Measurements from ENCODE around the gene NAP1L1.

GRCh38 chr12:76007640-76008039 is 76.8 kb downstream of the NAP1L1 start:
- TF ChIP-seq POLR2A (IDR thresholded peaks at IDR 0.05) (no peak), CTCF (IDR thresholded peaks at IDR 0.05 in 8 of 11, conservative IDR thresholded peaks at IDR 0.05 in 3 of 11) (no peak), POLR2AphosphoS5 (IDR thresholded peaks at IDR 0.05) (no peak)
